ENCODE results near the gene ZFP36L1. TPM values are rescaled to one million over a fixed set of nuclear protein-coding genes. Genes with fewer than 3 reads are reported as not detected.

ZFP36L1 gene
- total and polyA plus RNA-seq, 10 of the 15 experiments (the other 5 are each of a cell fraction or from before 2014, with no cell fraction given), result 22.0 to 184 (median 66.1) TPM

DNA sequence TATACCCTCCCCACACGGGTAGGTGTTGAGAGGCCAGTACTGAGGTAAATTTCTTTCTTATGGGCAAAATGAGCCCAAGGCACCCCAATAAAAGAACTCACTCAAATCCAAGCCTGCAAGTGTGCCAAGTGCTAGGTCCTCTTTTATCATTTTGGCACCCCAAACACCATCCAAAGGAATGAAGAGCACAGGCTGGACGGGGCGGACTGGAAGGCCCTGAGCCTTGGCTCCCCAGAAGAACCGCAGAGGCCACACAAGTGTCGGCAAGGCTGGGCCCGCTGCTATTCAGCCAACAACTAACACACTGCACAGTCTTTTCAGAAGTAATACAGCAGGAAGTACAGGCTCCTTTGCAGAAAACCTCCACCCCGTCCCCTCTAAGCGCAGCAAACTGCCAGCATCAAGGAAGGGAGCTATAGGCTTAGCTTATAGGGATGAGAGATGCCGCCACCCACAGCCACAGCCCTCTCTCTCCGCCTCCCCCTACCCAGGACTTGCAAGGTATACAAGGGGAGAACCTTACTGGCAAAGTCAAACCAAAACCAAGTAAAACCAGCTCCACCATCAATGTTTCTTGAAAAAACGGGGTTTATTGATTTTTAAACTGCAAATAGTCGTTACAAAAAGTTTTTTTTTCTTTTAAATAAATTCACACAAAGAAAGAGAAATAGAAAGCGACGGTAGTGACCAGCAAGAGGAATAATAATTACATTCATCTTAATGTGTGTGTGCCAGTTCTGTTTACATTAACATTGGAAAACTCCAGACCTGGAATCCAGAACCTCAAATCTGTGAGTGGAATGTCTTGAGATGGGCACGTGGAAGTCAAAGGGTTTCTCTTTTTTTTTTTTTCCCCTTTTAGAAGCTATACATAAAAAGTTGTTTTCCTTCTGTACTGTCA is 5.5 kb downstream of the ZFP36L1 start (continued):
- peak; percentile 88 for TF ChIP-seq ZBED1 (IDR thresholded peaks at IDR 0.05; ENCODE audit: borderline replicate concordance)
- TF ChIP-seq EP300 (IDR thresholded peaks at IDR 0.05; ENCODE audit: borderline replicate concordance in 1 of 2, control insufficient read depth in 1 of 2, low read depth in 2 of 2, low read length in 2 of 2), result no peak
- peak; percentile 58 for TF ChIP-seq POLR2AphosphoS2 (IDR thresholded peaks at IDR 0.05; ENCODE audit: low read depth, low read length)
- peak; percentile 93 for TF ChIP-seq MLLT1 (IDR thresholded peaks at IDR 0.05)
- TF ChIP-seq RFX5 (IDR thresholded peaks at IDR 0.05; ENCODE audit: low read depth, low read length), result no peak

DNA sequence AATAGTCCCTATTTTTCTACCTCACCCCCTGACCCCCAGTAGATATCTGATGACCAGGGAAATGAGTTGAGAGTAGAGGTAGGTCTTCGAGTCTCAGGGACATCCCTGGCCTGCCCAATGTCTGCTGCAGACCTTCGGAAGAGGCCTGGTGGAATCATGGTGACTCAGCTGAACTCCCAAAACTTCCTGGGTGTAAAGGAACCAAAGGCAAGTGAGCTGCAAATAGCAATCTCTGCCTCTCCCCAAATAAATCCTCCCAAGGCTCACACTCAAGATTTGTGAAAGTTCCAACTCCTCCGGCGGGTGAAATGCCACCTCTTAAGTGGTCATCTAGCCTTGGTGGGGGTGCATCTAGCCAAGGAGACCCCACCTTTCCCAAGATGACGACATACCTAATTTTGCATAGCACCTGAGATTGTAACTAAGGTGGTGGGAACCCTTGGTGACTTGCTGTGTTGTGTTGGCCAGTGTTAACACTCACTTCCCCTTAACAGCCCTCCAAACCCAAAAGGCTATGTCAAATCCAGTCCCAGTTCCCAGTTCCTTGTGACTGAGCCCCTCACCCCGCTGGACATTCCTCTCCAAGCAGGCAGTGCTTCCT is 6.3 kb downstream of the ZFP36L1 start:
- H3K4me1 ChIP-seq (ENCODE audit: control insufficient read depth, insufficient read depth, low read length), result peaks cover 32% of the 10 kb centered on the region
- TF ChIP-seq NR2C1 (IDR thresholded peaks at IDR 0.05), result no peak
- TF ChIP-seq GABPA (IDR thresholded peaks at IDR 0.05; ENCODE audit: low read depth), result no peak
- peak; percentile 83 for TF ChIP-seq ATF7 (IDR thresholded peaks at IDR 0.05; ENCODE audit: low read depth)
- 0 out of 2 replicates have a peak, but pooled peaks have one; percentile 15 for TF ChIP-seq GATAD2B (conservative IDR thresholded peaks at IDR 0.05; ENCODE audit: low read depth)
- TF ChIP-seq ETV6 (conservative IDR thresholded peaks at IDR 0.05 in 1 of 2, IDR thresholded peaks at IDR 0.05 in 1 of 2; ENCODE audit: borderline replicate concordance in 1 of 2, low read depth in 1 of 2), result peak in 1 of 2 experiments; percentile 31; a peak in 1 of 4 replicates
- 0 out of 2 replicates have a peak, but pooled peaks have one; percentile 28 for TF ChIP-seq WRNIP1 (IDR thresholded peaks at IDR 0.05; ENCODE audit: borderline replicate concordance, low read depth, low read length)
- TF ChIP-seq RBBP5 (conservative IDR thresholded peaks at IDR 0.05), result no peak
- TF ChIP-seq TCF12 (IDR thresholded peaks at IDR 0.05; ENCODE audit: low read depth, low read length), result no peak
- 0 out of 2 replicates have a peak, but pooled peaks have one; percentile 14 for TF ChIP-seq ZNF687 (IDR thresholded peaks at IDR 0.05)
- TF ChIP-seq POLR2A (IDR thresholded peaks at IDR 0.05; ENCODE audit: low read depth, low read length), result peak; percentile 84; the same call in 1 of the 2 replicates

More for the DNA sequence above, 6.3 kb downstream of the ZFP36L1 start:
- CTCF ChIA-PET, result interaction anchor here (1.0 to 9.5 kb wide), 7 partner anchors 12 to 537 kb away, joined by 3 to 254 read pairs (median 3); no protein-coding TSS in a partner anchor
- no peak overlapping the region for H3K4me3 ChIP-seq
- WGBS (ENCODE audit: insufficient coverage, insufficient replicate concordance, low lambda C conversion rate, missing lambda C conversion rate), result 55% methylated on average over 6 of the region's 6 CpGs
- intact Hi-C loops (cut with micrococcal nuclease; ENCODE audit: unreplicated experiment), result loop anchor here (2.0 to 5.0 kb wide), 4 partner anchors 54 to 289 kb away; no protein-coding TSS in a partner anchor
- peak overlapping the region; percentile 8; the same call in 1 of the 2 replicates for H3K4me2 ChIP-seq (ENCODE audit: control insufficient read depth, insufficient read depth)
- H3K27me3 ChIP-seq (replicated peaks in 1 of 2; ENCODE audit: control insufficient read depth in 2 of 2, insufficient read depth in 2 of 2, low read length in 1 of 2), result no peaks in the 10 kb centered on the region
- H3K9me3 ChIP-seq (replicated peaks; ENCODE audit: control insufficient read depth, insufficient read depth, low read length), result no peaks in the 10 kb centered on the region; the same call in 2 of the 3 replicates
- SMC1A ChIA-PET (ENCODE audit: uncharacterized antibody, unreplicated experiment), result interaction anchor here (0.6 to 9.5 kb wide), 19 partner anchors 8 to 902 kb away, joined by 3 to 200 read pairs (median 5); no protein-coding TSS in a partner anchor
- H2AFZ ChIP-seq (ENCODE audit: control insufficient read depth, low read depth, low read length), result no peak overlapping the region
- peaks cover 22% of the 10 kb centered on the region for H4K20me1 ChIP-seq (ENCODE audit: control insufficient read depth, insufficient read depth)
- in situ Hi-C loops (cut with MboI), result no loop called here
- FAIRE-seq (no peak), ATAC-seq (peak; percentile 22), DNase-seq (ENCODE audit: low read depth, low spot score) (no peak)
- peaks cover 13 to 15% of the 10 kb centered on the region in 2 experiments for H3K36me3 ChIP-seq (ENCODE audit: control insufficient read depth in 2 of 2, insufficient read depth in 2 of 2, low read length in 1 of 2)
- peaks cover 29% of the 10 kb centered on the region for H3K79me2 ChIP-seq (ENCODE audit: control insufficient read depth, insufficient read depth, low read length)
- RAD21 ChIA-PET (ENCODE audit: unreplicated experiment), result interaction anchor here (0.8 to 10.7 kb wide), 13 partner anchors 9 to 544 kb away, joined by 3 to 244 read pairs (median 5); no protein-coding TSS in a partner anchor
- no peak overlapping the region for H3K9ac ChIP-seq (ENCODE audit: control insufficient read depth, insufficient read depth, low read length)
- H3K27ac ChIP-seq (ENCODE audit: control insufficient read depth, insufficient read depth), result peak overlapping the region; percentile 52
- POLR2A ChIA-PET, result interaction anchor here (0.8 to 9.5 kb wide), 4 partner anchors 9 to 842 kb away, joined by 5 to 115 read pairs (median 6); no protein-coding TSS in a partner anchor
- BruUV-seq (replicated peaks), result no TSS peak

Data from GM12878 (cell line).